Activated CD4-positive, alpha-beta T cell treated with anti-CD3 and anti-CD28 coated beads, Interleukin-2, amount 10 ng/mL, durations not matched to agents 7 days and 5 days (primary cell): ENCODE data around the gene CAMK4. TPM values are rescaled to one million over a fixed set of nuclear protein-coding genes. Genes with fewer than 3 reads are reported as not detected.
A peak's percentile ranks its signal among the peaks of the same experiment; 100 is the strongest.

Experiments
- CTCF ChIA-PET: fragments of 350-600 bp; sonication (Branson Sonifier 250); formaldehyde crosslinking; loops from one replicate; lab custom pipeline; 2021; ENCODE audit warnings: antibody characterized with exemption; lab: Charles Lee
- POLR2A ChIA-PET: fragments of 350-600 bp; sonication (Branson Sonifier 250); formaldehyde crosslinking; loops from one replicate; lab custom pipeline; 2021; ENCODE audit warnings: antibody characterized with exemption; lab: Charles Lee
- DNase-seq: peaks from one replicate; pipeline ENCODE4 v3.0.0-alpha.2; 2020
- H3K27ac Mint-ChIP-seq: one replicate; pipeline ENCODE4 v1.8.0; 2021; ENCODE audit warnings: mild to moderate bottlenecking, moderate library complexity, mixed read lengths
- H3K27me3 Mint-ChIP-seq: one replicate; pipeline ENCODE4 v1.8.0; 2021; ENCODE audit warnings: mixed read lengths
- H3K36me3 Mint-ChIP-seq: one replicate; pipeline ENCODE4 v1.8.0; 2021; ENCODE audit warnings: low read depth, mixed read lengths
- H3K4me1 Mint-ChIP-seq: one replicate; pipeline ENCODE4 v1.8.0; 2021; ENCODE audit warnings: mixed read lengths
- H3K4me3 Mint-ChIP-seq: one replicate; pipeline ENCODE4 v1.8.0; 2021; ENCODE audit warnings: mild to moderate bottlenecking, moderate library complexity, mixed read lengths
- H3K9me3 Mint-ChIP-seq: one replicate; pipeline ENCODE4 v1.8.0; 2021; ENCODE audit warnings: mixed read lengths
- total RNA-seq, 2 experiments: library from RNA; stranded (reverse); gene quantifications; one replicate each; pipeline ENCODE4 v1.2.3, GENCODE V29; 2021

CAMK4 gene
- total RNA-seq, 2 experiments from 2014 or later, result 138 to 139 TPM

- Mint-ChIP-seq H3K36me3 (peaks cover 46% of the 10 kb centered on the region), H3K4me1 (peaks cover 27% of the 10 kb centered on the region), H3K27ac (peak overlapping the region; percentile 76), H3K27me3 (no peaks in the 10 kb centered on the region), H3K9me3 (no peaks in the 10 kb centered on the region), H3K4me3 (no peak overlapping the region)
- no peak for DNase-seq
- ChIA-PET POLR2A (no interaction called here), CTCF (interaction anchor here (0.9 to 1.4 kb wide), 4 partner anchors 10 to 37 kb away, joined by 3 to 6 read pairs (median 4); no protein-coding TSS in a partner anchor)
Measured at GRCh38 chr5:111494355-111494999, 270.3 kb downstream of the CAMK4 start.

DNA sequence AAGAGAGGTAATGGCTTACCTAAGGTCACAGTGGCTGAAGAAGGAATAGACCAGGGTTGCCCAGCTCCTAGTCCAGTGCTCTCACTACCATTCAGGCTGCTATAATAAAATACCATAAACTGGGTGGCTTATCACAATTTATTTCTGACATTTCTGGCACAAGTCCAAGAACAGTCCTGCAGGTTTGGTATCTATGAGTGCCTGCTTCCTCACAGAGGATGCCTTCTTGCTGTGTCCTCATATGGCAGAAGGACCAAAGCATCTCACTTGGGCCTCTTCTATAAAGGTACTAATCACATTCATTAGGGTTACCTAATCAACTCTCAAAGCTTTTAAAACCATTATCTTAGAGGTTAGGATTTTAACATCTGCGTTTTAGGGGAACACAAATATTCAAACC is 271.0 kb downstream of the CAMK4 start:
- CTCF ChIA-PET, result interaction anchor here (1.4 kb wide), 1 partner anchor 10 kb away, joined by 6 read pairs; no protein-coding TSS in a partner anchor
- no peaks in the 10 kb centered on the region for H3K27me3 Mint-ChIP-seq
- no peak overlapping the region for H3K4me3 Mint-ChIP-seq
- no peak for DNase-seq
- peaks cover 51% of the 10 kb centered on the region for H3K36me3 Mint-ChIP-seq
- H3K9me3 Mint-ChIP-seq, result no peaks in the 10 kb centered on the region
- POLR2A ChIA-PET, result no interaction called here
- H3K4me1 Mint-ChIP-seq, result peaks cover 31% of the 10 kb centered on the region
- no peak overlapping the region for H3K27ac Mint-ChIP-seq

DNA sequence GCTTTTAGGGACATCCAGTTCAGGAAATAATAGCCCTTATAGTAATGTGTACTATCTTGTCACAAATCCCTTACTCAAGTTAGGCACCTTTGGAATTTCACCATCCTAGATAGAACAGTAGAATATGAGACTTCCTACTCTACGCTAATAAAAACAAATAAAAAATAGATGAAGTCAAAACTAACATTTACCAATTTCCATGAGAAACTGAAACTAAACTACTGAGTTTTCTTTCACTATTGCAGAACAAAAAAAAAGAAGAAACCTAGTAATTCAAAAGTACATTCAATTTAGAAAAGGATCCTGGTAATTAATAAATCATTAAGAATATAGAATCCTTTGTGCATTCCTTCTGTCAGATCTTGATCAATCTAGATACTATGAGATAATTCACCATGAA is 274.2 kb downstream of the CAMK4 start:
- Mint-ChIP-seq H3K9me3 (no peaks in the 10 kb centered on the region), H3K27me3 (no peaks in the 10 kb centered on the region), H3K4me1 (peaks cover 27% of the 10 kb centered on the region), H3K27ac (peak overlapping the region; percentile 81), H3K36me3 (peaks cover 57% of the 10 kb centered on the region), H3K4me3 (peak overlapping the region; percentile 17)
- no peak for DNase-seq
- ChIA-PET CTCF (interaction anchor here (1.0 kb wide), 1 partner anchor 9 kb away, joined by 3 read pairs; no protein-coding TSS in a partner anchor), POLR2A (no interaction called here)

GRCh38 chr5:111502956-111503355 is 278.8 kb downstream of the CAMK4 start:
- peaks cover 42% of the 10 kb centered on the region for H3K36me3 Mint-ChIP-seq
- ChIA-PET POLR2A (no interaction called here), CTCF (no interaction called here)
- no peak for DNase-seq
- H3K27ac Mint-ChIP-seq, result no peak overlapping the region
- H3K27me3 Mint-ChIP-seq, result no peaks in the 10 kb centered on the region
- no peak overlapping the region for H3K4me3 Mint-ChIP-seq
- H3K4me1 Mint-ChIP-seq, result peaks cover 26% of the 10 kb centered on the region
- H3K9me3 Mint-ChIP-seq, result no peaks in the 10 kb centered on the region

DNA sequence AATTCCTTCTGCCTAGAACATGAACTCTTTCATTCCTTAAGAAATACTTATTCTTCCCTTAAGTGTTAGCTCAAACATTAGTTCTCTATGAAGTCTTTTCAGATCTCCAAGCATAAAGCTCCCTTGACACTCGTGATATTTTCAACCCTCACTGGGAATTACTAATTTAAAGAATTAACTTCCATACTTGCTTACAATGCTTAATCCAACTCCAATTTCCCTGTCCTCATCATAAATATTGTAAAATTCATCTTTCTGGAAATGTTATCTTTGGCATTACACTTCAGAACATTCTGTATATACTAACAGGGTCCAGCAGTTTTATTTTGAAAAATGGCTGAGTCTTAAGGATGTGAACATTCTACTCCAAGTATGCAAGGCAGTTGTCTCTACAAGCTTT is 280.9 kb downstream of the CAMK4 start:
- no peak overlapping the region for H3K4me3 Mint-ChIP-seq
- CTCF ChIA-PET, result interaction anchor here (1.5 to 2.8 kb wide), 3 partner anchors 9 to 26 kb away, joined by 5 to 7 read pairs (median 6); no protein-coding TSS in a partner anchor
- H3K4me1 Mint-ChIP-seq, result peaks cover 29% of the 10 kb centered on the region
- no peaks in the 10 kb centered on the region for H3K9me3 Mint-ChIP-seq
- H3K36me3 Mint-ChIP-seq, result peaks cover 24% of the 10 kb centered on the region
- POLR2A ChIA-PET, result no interaction called here
- H3K27me3 Mint-ChIP-seq, result no peaks in the 10 kb centered on the region
- no peak overlapping the region for H3K27ac Mint-ChIP-seq
- no peak for DNase-seq

DNA sequence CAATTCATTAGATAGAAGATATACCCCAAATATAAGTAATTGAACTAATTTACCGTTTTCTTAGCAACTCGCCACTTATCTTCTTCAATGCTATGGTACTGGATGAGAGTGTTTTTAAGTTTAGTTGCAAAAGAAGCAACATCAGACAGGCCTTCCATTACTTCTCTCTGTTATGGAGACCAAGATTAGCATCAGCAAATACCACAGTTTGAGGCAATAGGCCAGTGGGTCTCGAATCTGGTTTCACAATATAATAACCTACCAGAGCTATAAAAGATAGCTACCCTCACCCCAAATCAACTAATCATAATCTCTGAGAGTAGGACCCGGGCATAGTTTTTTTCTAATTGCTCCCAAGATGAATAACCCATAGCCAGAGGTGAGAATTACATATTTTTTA is 283.1 kb downstream of the CAMK4 start:
- ChIA-PET CTCF (interaction anchor here (0.8 to 1.7 kb wide), 4 partner anchors 9 to 657 kb away, joined by 3 to 5 read pairs (median 3); no protein-coding TSS in a partner anchor), POLR2A (no interaction called here)
- Mint-ChIP-seq H3K36me3 (peaks cover 17% of the 10 kb centered on the region), H3K4me3 (no peak overlapping the region), H3K4me1 (peaks cover 45% of the 10 kb centered on the region), H3K9me3 (no peaks in the 10 kb centered on the region), H3K27ac (no peak overlapping the region), H3K27me3 (no peaks in the 10 kb centered on the region)
- no peak for DNase-seq

DNA sequence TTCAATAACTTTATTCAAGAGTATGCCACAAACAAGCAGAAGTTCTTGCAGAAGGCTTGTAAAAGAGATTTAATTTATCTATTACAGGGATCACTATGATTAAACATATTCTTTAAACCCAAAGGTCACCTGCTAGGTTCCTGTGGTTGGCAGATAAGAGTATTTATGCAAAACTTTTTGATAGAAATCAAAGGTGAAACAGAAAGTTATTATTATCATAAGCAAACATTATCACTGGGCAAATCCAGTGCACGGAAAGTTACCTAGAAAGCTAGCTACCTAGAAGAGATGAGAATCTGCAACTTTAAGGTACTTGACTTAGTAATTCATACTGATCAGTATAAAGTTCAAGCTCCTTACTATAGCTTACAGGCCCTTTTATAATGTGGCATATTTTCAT is 284.9 kb downstream of the CAMK4 start:
- ChIA-PET CTCF (interaction anchor here (1.0 to 1.7 kb wide), 4 partner anchors 9 to 36 kb away, joined by 3 to 5 read pairs (median 4); no protein-coding TSS in a partner anchor), POLR2A (no interaction called here)
- peaks cover 17% of the 10 kb centered on the region for H3K36me3 Mint-ChIP-seq
- H3K27ac Mint-ChIP-seq, result no peak overlapping the region
- H3K4me1 Mint-ChIP-seq, result peaks cover 61% of the 10 kb centered on the region
- no peaks in the 10 kb centered on the region for H3K27me3 Mint-ChIP-seq
- H3K4me3 Mint-ChIP-seq, result peak overlapping the region; percentile 9
- no peaks in the 10 kb centered on the region for H3K9me3 Mint-ChIP-seq
- no peak for DNase-seq

DNA sequence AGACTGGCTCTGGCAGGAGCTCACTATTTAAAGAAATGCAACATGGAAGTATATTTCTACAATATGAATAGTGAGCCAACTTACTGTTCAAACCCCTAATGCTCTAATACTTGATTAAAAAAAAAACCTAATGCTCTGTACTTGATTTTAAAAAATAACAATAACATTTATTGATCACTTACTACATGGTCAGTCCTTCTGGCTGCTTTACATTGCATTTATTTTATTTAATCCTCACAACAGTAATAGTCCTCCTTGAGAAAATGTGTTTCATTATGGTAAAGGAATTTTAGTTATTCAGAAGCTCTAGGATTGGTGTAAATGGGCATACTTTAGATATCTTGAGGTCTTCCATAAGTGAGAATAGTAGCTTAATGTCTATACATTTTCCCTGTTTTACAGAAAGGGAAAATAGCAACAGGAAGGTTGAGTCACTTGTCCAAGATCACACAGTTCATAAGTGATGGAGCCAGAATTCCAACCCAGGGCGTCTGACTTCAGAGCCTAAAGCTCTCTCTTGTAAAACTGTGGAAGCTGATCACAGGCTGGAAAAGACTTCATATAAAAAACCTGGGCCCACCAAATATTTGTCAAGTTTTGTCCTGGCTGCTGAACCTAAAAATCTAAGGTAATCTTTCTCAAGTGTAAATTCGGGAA is 287.1 kb downstream of the CAMK4 start:
- POLR2A ChIA-PET, result no interaction called here
- CTCF ChIA-PET, result interaction anchor here (0.9 to 3.5 kb wide), 3 partner anchors 11 to 24 kb away, joined by 3 to 12 read pairs (median 4); no protein-coding TSS in a partner anchor
- Mint-ChIP-seq H3K9me3 (no peaks in the 10 kb centered on the region), H3K27ac (peak overlapping the region; percentile 91), H3K4me3 (peak overlapping the region; percentile 82), H3K27me3 (no peaks in the 10 kb centered on the region), H3K36me3 (peaks cover 8% of the 10 kb centered on the region), H3K4me1 (peaks cover 58% of the 10 kb centered on the region)
- no peak for DNase-seq

GRCh38 chr5:111511831-111512374 is 287.7 kb downstream of the CAMK4 start:
- Mint-ChIP-seq H3K9me3 (no peaks in the 10 kb centered on the region), H3K27me3 (no peaks in the 10 kb centered on the region), H3K4me1 (peaks cover 60% of the 10 kb centered on the region), H3K4me3 (peak overlapping the region; percentile 82), H3K27ac (peak overlapping the region; percentile 91), H3K36me3 (peaks cover 5% of the 10 kb centered on the region)
- CTCF ChIA-PET, result interaction anchor here (0.9 to 3.5 kb wide), 5 partner anchors 9 to 23 kb away, joined by 3 to 12 read pairs (median 4); no protein-coding TSS in a partner anchor
- POLR2A ChIA-PET, result no interaction called here
- no peak for DNase-seq

DNA sequence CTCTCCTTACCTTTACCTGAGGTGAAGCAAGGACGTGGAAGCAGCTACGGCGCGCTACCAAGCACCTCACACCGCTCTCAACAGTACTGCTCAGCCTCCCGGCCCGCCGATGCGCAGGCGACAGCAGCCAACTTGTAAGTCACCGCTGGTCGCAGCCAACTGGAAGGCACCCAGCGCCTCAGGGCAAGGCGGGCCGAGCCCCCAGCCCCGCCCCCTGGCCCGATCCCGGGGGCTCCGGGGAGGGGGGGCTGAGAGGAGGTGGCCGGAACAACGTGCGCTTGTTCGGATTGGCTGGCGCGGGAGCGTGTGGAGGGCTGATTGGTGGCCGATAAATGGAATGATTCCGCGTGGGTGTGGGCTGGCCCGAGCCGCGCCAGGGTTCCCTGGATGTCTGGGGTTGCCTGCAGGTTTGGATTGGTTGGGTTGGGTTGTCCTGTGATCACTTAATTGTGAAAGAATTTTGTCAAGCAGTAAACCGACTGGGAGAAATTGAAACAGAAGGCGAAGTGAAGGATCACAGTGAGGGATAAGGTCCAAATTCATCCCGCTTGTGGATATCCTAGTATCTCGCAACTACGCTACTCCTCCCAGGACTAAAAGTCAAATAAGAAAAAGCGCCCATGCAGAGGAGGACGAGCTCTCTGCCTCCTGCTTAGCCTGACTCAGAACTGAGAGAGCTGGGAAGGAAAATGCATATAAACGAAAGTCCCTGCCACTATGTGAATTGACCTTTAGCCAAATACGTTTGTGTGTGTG is 288.4 kb downstream of the CAMK4 start, which contains the start of gene STARD4:
TSS of gene STARD4 (minus strand) at position 161 of the 756 bp plus-strand sequence. CDS start 5,102 bp downstream, outside the sequence.
- no peaks in the 10 kb centered on the region for H3K27me3 Mint-ChIP-seq
- H3K4me1 Mint-ChIP-seq, result peaks cover 56% of the 10 kb centered on the region
- no peaks in the 10 kb centered on the region for H3K9me3 Mint-ChIP-seq
- DNase-seq, result peak; percentile 94
- H3K36me3 Mint-ChIP-seq, result peaks cover 5% of the 10 kb centered on the region
- POLR2A ChIA-PET, result no interaction called here
- CTCF ChIA-PET, result interaction anchor here (0.9 to 3.5 kb wide), 5 partner anchors 8 to 23 kb away, joined by 3 to 12 read pairs (median 4); no protein-coding TSS in a partner anchor
- peak within 1 kb of the TSS; percentile 91 for H3K27ac Mint-ChIP-seq
- H3K4me3 Mint-ChIP-seq, result peak within 1 kb of the TSS; percentile 82

GRCh38 chr5:111513131-111513520 is 288.9 kb downstream of the CAMK4 start:
- ChIA-PET POLR2A (no interaction called here), CTCF (interaction anchor here (0.7 to 3.5 kb wide), 5 partner anchors 7 to 22 kb away, joined by 3 to 12 read pairs (median 4); no protein-coding TSS in a partner anchor)
- Mint-ChIP-seq H3K9me3 (no peaks in the 10 kb centered on the region), H3K36me3 (peaks cover 5% of the 10 kb centered on the region), H3K4me1 (peaks cover 53% of the 10 kb centered on the region), H3K27me3 (no peaks in the 10 kb centered on the region), H3K27ac (peak overlapping the region; percentile 91), H3K4me3 (peak overlapping the region; percentile 82)
- no peak for DNase-seq

DNA sequence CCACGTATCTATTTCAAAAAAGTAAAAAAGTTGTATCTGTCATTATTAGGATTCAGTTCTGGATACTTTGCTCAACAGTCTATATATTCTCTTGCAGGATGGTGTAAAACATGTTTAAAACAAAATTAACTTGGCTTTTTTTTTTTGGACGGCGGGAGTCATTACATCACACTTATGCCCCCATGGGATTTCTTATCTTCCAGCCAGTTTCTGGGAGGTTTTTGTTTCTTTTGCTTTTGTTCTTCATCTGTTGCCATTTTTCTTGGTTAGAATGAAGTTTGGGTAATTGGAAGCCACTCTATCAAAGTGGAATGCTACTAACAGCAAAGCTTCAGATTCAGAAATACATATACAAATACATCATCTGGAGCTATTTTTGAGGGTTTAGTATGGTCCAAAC is 289.9 kb downstream of the CAMK4 start:
- Mint-ChIP-seq H3K27ac (no peak overlapping the region), H3K36me3 (peaks cover 5% of the 10 kb centered on the region), H3K4me1 (peaks cover 46% of the 10 kb centered on the region), H3K9me3 (no peaks in the 10 kb centered on the region), H3K4me3 (no peak overlapping the region), H3K27me3 (no peaks in the 10 kb centered on the region)
- ChIA-PET CTCF (interaction anchor here (1.2 to 2.9 kb wide), 2 partner anchors 10 to 17 kb away, joined by 4 to 11 read pairs; no protein-coding TSS in a partner anchor), POLR2A (no interaction called here)
- DNase-seq, result no peak
